GM19467 (cell line): ENCODE data around the gene OR5F1.

Experiments
- ATAC-seq: cut with Tn5 transposase; IDR thresholded peaks from one replicate; pipeline ENCODE4 v1.9.1; 2021; ENCODE audit warnings: mild to moderate bottlenecking, moderate library complexity; ENCODE audit not compliant: unreplicated experiment

OR5F1 gene

GRCh38 chr11:55994525-55994924 lies at the start of gene OR5F1:
OR5F1 (minus strand) TSS chr11:55994625; CDS start chr11:55994625, 0 bp downstream.
- ATAC-seq = no peak

- no peak for ATAC-seq
These were observed 32.9 kb upstream of the OR5F1 start, which contains the start of gene OR5AS1 for GRCh38 chr11:56027354-56027753. OR5AS1 (plus strand) TSS chr11:56027654; CDS start chr11:56030419, 2,765 bp downstream.

GRCh38 chr11:56013805-56014204 lies 19.4 kb upstream of the OR5F1 start:
- no peak for ATAC-seq

GRCh38 chr11:56010716-56011115 lies 16.3 kb upstream of the OR5F1 start:
- ATAC-seq = no peak

GRCh38 chr11:55970935-55971334 lies 23.5 kb downstream of the OR5F1 start:
- ATAC-seq = no peak

GRCh38 chr11:55969845-55970244 lies 24.6 kb downstream of the OR5F1 start, which contains the start of gene OR10AG1:
OR10AG1 (minus strand) TSS chr11:55969945; CDS start chr11:55969907, 38 bp downstream.
- no peak for ATAC-seq

GRCh38 chr11:55967914-55968313 lies 26.5 kb downstream of the OR5F1 start:
- ATAC-seq = no peak

GRCh38 chr11:55966391-55966790 lies 28.0 kb downstream of the OR5F1 start:
- ATAC-seq = no peak

- ATAC-seq = no peak
These were observed 37.9 kb downstream of the OR5F1 start for GRCh38 chr11:55956521-55956920.

- no peak for ATAC-seq
These were observed 45.1 kb downstream of the OR5F1 start for GRCh38 chr11:55949330-55949729.
